Caco-2 (cell line): ENCODE results near the gene BRAP. TPM values are rescaled to one million over a fixed set of nuclear protein-coding genes. Genes with fewer than 3 reads are reported as not detected.
"Not testable (repeated sequence)": the region's sequence is repeated elsewhere in the genome, so short reads cannot be mapped to it uniquely, and the experiment has no call there.

Source experiments
- BruUV-seq: library from RNA; stranded (reverse); fragments of 400-500 nt; replicated peaks from 2 replicates; lab custom pipeline; 2021; lab: Mats Ljungman, UMichigan
- CTCF ChIA-PET: fragments of 300-600 bp; sonication (Branson Sonifier 250); formaldehyde crosslinking; loops from one replicate; lab custom pipeline; 2022; ENCODE audit warnings: antibody characterized with exemption; lab: Charles Lee
- POLR2A ChIA-PET: fragments of 300-600 bp; sonication (Branson Sonifier 250); formaldehyde crosslinking; loops from one replicate; lab custom pipeline; 2022; ENCODE audit warnings: antibody characterized with exemption; lab: Charles Lee
- DNase-seq, 2 experiments: peaks; one replicate each; pipeline versions ENCODE4 v3.0.0 to v3.0.0-alpha.2; 2020 to 2022
- H3K27me3 ChIP-seq: replicated peaks from 2 replicates; pipeline ENCODE4 v1.6.0; 2011; ENCODE audit warnings: low read length; ENCODE audit not compliant: control insufficient read depth, insufficient read depth
- H3K36me3 ChIP-seq: 2 replicates; pipeline ENCODE4 v1.5.1; 2011; ENCODE audit warnings: low read length; ENCODE audit not compliant: control insufficient read depth, insufficient read depth
- H3K4me1 ChIP-seq: fragments of 250-450 bp; sonication (Bioruptor Pico); 2 replicates; pipeline ENCODE4 v1.5.1; 2020; ENCODE audit warnings: mild to moderate bottlenecking
- H3K4me3 ChIP-seq: 2 replicates; pipeline ENCODE4 v1.5.1; 2011; ENCODE audit warnings: low read depth, mild to moderate bottlenecking, control low read depth, low read length
- H3K9me3 ChIP-seq: fragments of 250-450 bp; sonication (Bioruptor Pico); 2 replicates; pipeline ENCODE4 v1.5.1; 2020; ENCODE audit warnings: mild to moderate bottlenecking, moderate library complexity
- H3K27ac Mint-ChIP-seq: one replicate; pipeline ENCODE4 v1.8.0; 2022; ENCODE audit warnings: mixed read lengths; ENCODE audit not compliant: unreplicated experiment
- H3K27me3 Mint-ChIP-seq: one replicate; pipeline ENCODE4 v1.8.0; 2022; ENCODE audit warnings: mixed read lengths; ENCODE audit not compliant: insufficient read depth, unreplicated experiment
- H3K36me3 Mint-ChIP-seq: one replicate; pipeline ENCODE4 v1.8.0; 2022; ENCODE audit warnings: mild to moderate bottlenecking, mixed read lengths; ENCODE audit not compliant: insufficient read depth, unreplicated experiment
- H3K4me1 Mint-ChIP-seq: one replicate; pipeline ENCODE4 v1.8.0; 2022; ENCODE audit warnings: low read depth, mixed read lengths; ENCODE audit not compliant: unreplicated experiment
- H3K4me3 Mint-ChIP-seq: one replicate; pipeline ENCODE4 v1.8.0; 2022; ENCODE audit warnings: mild to moderate bottlenecking, moderate library complexity, mixed read lengths; ENCODE audit not compliant: unreplicated experiment
- H3K9me3 Mint-ChIP-seq: one replicate; pipeline ENCODE4 v1.8.0; 2022; ENCODE audit warnings: mixed read lengths; ENCODE audit not compliant: unreplicated experiment
- intact Hi-C: fragments of 100-400 bp; cut with micrococcal nuclease; formaldehyde crosslinking; loops from one replicate; pipeline ENCODE4 v1.10.0; 2022; ENCODE audit not compliant: unreplicated experiment
- total RNA-seq: library from RNA; stranded (reverse); gene quantifications from 2 replicates; pipeline ENCODE4 v1.2.3, GENCODE V29; 2022
- TF ChIP-seq, protein P1 (sequence below), 2 experiments: fragments of 200-600 bp in 1 of 2; IDR thresholded peaks; 1 replicate in 1 of 2; 2 replicates in 1 of 2; pipeline versions ENCODE4 v1.5.1 to v1.8.0; 2011 to 2022; ENCODE audit warnings: antibody characterized with exemption in 1 of 2, control low read depth in 1 of 2, inconsistent platforms in 1 of 2, low read depth in 1 of 2, low read length in 1 of 2, mild to moderate bottlenecking in 1 of 2, moderate library complexity in 1 of 2; ENCODE audit not compliant: insufficient read depth in 1 of 2, severe bottlenecking in 1 of 2, unreplicated experiment in 1 of 2

Gene BRAP
- total RNA-seq, 1 experiment from 2014 or later: 24.6 TPM

DNA sequence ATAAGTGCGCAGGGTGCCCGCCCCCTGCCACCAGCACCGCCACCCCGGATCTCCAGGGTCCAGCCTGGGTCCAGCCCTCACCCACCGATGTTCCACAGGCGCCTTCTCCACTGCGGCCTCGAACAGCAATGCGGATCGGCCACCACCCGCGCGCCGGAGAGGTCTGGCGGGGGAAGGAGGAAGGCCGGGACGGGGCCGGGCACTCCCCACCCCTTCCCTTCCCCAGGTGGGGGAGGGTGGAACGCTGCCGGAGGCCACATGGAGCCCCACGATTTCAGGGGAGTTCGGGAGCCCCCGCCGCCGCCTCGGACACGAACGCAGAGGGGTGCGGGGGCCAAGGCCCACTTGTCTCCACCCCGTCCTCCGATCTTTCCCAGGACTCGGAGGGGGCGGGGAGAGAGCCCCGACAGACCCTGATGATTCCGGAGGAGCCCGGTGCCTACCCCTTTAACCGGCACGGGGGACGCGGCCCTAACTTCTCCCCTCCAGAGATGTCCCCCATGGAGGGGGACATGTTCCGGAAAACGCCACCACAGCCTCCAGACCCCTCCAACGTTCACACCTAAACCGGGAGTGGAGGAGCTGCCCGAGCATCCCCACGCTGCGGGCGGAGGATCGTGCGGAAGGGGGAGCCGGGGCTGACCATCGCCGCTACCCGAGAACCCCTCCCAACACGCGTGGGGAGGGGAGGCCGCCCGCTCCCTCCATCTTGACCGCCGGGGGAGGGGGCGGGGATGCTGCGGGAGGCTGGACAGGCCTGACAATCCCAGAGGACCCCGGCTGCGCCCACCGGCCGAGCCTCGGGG is 87.7 kb downstream of the BRAP start:
- Mint-ChIP-seq H3K4me1 (peaks cover 7% of the 10 kb centered on the region), H3K36me3 (peaks cover 26% of the 10 kb centered on the region), H3K9me3 (no peaks in the 10 kb centered on the region), H3K27me3 (no peaks in the 10 kb centered on the region), H3K4me3 (peak overlapping the region; percentile 89), H3K27ac (peak overlapping the region; percentile 86)
- H3K9me3 ChIP-seq: no peaks in the 10 kb centered on the region
- intact Hi-C loops: loop anchor here (2.0 to 10.0 kb wide), 3 partner anchors 19 to 74 kb away; no protein-coding TSS in a partner anchor
- no peaks in the 10 kb centered on the region for H3K27me3 ChIP-seq
- BruUV-seq: no TSS peak
- peak overlapping the region; percentile 96 for H3K4me3 ChIP-seq
- H3K4me1 ChIP-seq: peaks cover 22% of the 10 kb centered on the region
- peak; percentile 50 to 65 for DNase-seq
- ChIA-PET CTCF (no interaction called here), POLR2A (interaction anchor here (1.3 kb wide), 1 partner anchor 87 kb away, joined by 3 read pairs; the partner anchor contains the start of genes ACAD10 and BRAP)
- TF ChIP-seq, protein P1, sequence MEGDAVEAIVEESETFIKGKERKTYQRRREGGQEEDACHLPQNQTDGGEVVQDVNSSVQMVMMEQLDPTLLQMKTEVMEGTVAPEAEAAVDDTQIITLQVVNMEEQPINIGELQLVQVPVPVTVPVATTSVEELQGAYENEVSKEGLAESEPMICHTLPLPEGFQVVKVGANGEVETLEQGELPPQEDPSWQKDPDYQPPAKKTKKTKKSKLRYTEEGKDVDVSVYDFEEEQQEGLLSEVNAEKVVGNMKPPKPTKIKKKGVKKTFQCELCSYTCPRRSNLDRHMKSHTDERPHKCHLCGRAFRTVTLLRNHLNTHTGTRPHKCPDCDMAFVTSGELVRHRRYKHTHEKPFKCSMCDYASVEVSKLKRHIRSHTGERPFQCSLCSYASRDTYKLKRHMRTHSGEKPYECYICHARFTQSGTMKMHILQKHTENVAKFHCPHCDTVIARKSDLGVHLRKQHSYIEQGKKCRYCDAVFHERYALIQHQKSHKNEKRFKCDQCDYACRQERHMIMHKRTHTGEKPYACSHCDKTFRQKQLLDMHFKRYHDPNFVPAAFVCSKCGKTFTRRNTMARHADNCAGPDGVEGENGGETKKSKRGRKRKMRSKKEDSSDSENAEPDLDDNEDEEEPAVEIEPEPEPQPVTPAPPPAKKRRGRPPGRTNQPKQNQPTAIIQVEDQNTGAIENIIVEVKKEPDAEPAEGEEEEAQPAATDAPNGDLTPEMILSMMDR (IDR thresholded peaks at IDR 0.05; ENCODE audit: insufficient read depth in 1 of 2, low read depth in 1 of 2, low read length in 1 of 2, severe bottlenecking in 1 of 2, unreplicated experiment in 1 of 2): no peak
- H3K36me3 ChIP-seq: no peaks in the 10 kb centered on the region

DNA sequence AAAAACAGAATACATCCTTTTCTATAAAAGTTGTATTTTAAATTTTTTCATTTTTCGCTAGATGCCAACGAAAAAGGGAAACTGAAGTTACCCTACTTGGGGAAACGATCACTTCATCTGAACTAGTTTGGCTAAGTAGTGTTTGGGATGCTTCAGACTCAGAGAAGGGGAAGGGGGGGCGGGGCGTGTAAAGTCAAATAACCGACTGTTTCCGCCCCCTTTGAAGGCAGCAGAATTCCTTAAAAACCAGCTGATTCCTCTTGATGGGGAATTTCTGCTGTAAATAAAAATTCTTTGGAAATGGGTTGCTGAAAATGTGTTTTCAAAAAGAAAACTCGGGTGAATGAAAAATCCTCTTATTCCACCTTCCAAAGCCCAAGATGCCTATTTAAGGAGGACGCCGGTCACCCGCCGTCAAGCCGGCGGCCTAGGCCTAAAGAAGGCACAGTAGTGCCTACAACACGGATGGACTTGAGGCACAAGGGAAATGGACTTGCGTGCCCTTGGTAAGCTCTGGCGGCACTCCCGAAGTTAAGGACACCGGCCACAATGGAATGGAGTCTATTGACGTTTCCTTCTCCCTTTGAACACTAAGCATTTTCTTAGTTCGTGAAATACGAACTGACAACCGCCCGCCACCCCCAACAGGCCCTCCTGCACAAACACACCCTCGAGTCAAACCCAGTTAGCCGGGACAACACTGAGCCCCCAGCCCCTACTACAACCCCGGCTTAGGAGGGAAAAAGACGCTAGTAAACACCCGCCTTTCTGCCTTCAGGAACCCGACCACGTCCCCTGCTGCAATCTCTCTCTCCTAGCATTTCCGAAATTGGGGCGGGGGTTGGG is 88.5 kb downstream of the BRAP start:
- intact Hi-C loops: loop anchor here (2.0 to 10.0 kb wide), 3 partner anchors 18 to 75 kb away; no protein-coding TSS in a partner anchor
- H3K4me3 Mint-ChIP-seq: peak overlapping the region; percentile 89
- POLR2A ChIA-PET: interaction anchor here (1.3 kb wide), 1 partner anchor 88 kb away, joined by 3 read pairs; the partner anchor contains the start of genes ACAD10 and BRAP

GRCh38 chr12:111595341-111595835 is 90.4 kb downstream of the BRAP start:
- POLR2A ChIA-PET, H3K36me3 ChIP-seq, H3K27ac Mint-ChIP-seq, CTCF ChIA-PET, H3K4me3 ChIP-seq, H3K27me3 Mint-ChIP-seq, H3K9me3 ChIP-seq, H3K4me1 Mint-ChIP-seq, H3K27me3 ChIP-seq, H3K9me3 Mint-ChIP-seq, H3K4me3 Mint-ChIP-seq, DNase-seq, BruUV-seq: not testable (repeated sequence)
- H3K36me3 Mint-ChIP-seq: peaks cover 26% of the 10 kb centered on the region
- intact Hi-C loops: loop anchor here (5.0 to 10.0 kb wide), 2 partner anchors 59 to 77 kb away; no protein-coding TSS in a partner anchor
- H3K4me1 ChIP-seq: peaks cover 15% of the 10 kb centered on the region; the same call in 1 of the 2 replicates

More for the DNA sequence above, 88.5 kb downstream of the BRAP start:
- BruUV-seq: TSS peak; percentile 53
- CTCF ChIA-PET: no interaction called here
- H3K36me3 ChIP-seq: no peaks in the 10 kb centered on the region
- Mint-ChIP-seq H3K36me3 (peaks cover 26% of the 10 kb centered on the region), H3K27ac (peak overlapping the region; percentile 86), H3K9me3 (no peaks in the 10 kb centered on the region), H3K27me3 (no peaks in the 10 kb centered on the region), H3K4me1 (peaks cover 7% of the 10 kb centered on the region)
- peaks cover 22% of the 10 kb centered on the region for H3K4me1 ChIP-seq
- peak; percentile 60 to 61 for DNase-seq
- no peaks in the 10 kb centered on the region for H3K9me3 ChIP-seq
- TF ChIP-seq, protein P1 (IDR thresholded peaks at IDR 0.05; ENCODE audit: insufficient read depth in 1 of 2, low read depth in 1 of 2, low read length in 1 of 2, severe bottlenecking in 1 of 2, unreplicated experiment in 1 of 2): no peak
- H3K4me3 ChIP-seq: peak overlapping the region; percentile 96
- no peaks in the 10 kb centered on the region for H3K27me3 ChIP-seq

Other genes starting within 250 kb of the BRAP start
- 78.5 and 79.2 TPM in 2 replicates for gene ATXN2, start 86.6 kb downstream of the BRAP start, total RNA-seq
- 19.0 and 26.1 TPM in 2 replicates for gene ACAD10, start 97 bp upstream of the BRAP start, total RNA-seq
- 170 and 196 TPM in 2 replicates for gene ALDH2, start 81.0 kb upstream of the BRAP start, total RNA-seq
- gene MAPKAPK5, start 156.3 kb upstream of the BRAP start, total RNA-seq: 89.5 and 90.1 TPM in 2 replicates